HepG2 (cell line): ENCODE measurements around the gene CA9. TPM values are rescaled to one million over a fixed set of nuclear protein-coding genes. Genes with fewer than 3 reads are reported as not detected.

ENCODE experiments used
- ATAC-seq: fragments of 200-7000 bp; cut with Tn5 transposase; 3 replicates; pipeline ENCODE4 v1.9.1; 2020; ENCODE audit warnings: mild to moderate bottlenecking, moderate library complexity
- BruUV-seq: library from RNA; stranded (reverse); fragments of 400-500 nt; replicated peaks from 2 replicates; lab custom pipeline; 2021; lab: Mats Ljungman, UMichigan
- CTCF ChIA-PET: fragments of 300-600 bp; formaldehyde crosslinking; extraction: SDS; loops from one replicate; lab custom pipeline; 2021; ENCODE audit warnings: low total read pairs, inconsistent platforms, low intra/inter-chr PET ratio; lab: Yijun Ruan, JAX
- POLR2A ChIA-PET: fragments of 350-600 bp; sonication (Branson Sonifier 250); formaldehyde crosslinking; loops from one replicate; lab custom pipeline; 2020; ENCODE audit warnings: antibody characterized with exemption, inconsistent platforms; lab: Yijun Ruan, JAX
- DNase-seq: peaks from one replicate; pipeline ENCODE4 v3.0.0-alpha.2; 2015; ENCODE audit warnings: low spot score
- FAIRE-seq: peaks from 3 replicates; lab custom pipeline; 2011; peaks lifted over from hg19 to GRCh38; lab: Jason Lieb, UNC
- H2AFZ ChIP-seq: one replicate; pipeline ENCODE4 v1.6.1; 2011; ENCODE audit warnings: low read length, inconsistent platforms
- H3K27ac ChIP-seq: fragments of 300-600 bp; 3 replicates; pipeline ENCODE4 v1.8.0; 2011; ENCODE audit warnings: mixed run types, mild to moderate bottlenecking, mixed read lengths, low read length, inconsistent platforms; ENCODE audit not compliant: insufficient read depth; ENCODE audit errors: extremely low read length
- H3K27me3 ChIP-seq, 2 experiments: fragments of 200-600 bp in 1 of 2; 2 replicates in 1 of 2; 3 replicates in 1 of 2; pipeline versions ENCODE4 v1.6.0 to v1.8.0; 2011; ENCODE audit warnings: low read length in 2 of 2, mild to moderate bottlenecking in 2 of 2, moderate library complexity in 2 of 2, inconsistent platforms in 1 of 2; ENCODE audit not compliant: insufficient read depth in 2 of 2, control insufficient read depth in 1 of 2
- H3K36me3 ChIP-seq, 2 experiments: fragments of 200-600 bp in 1 of 2; replicated peaks in 1 of 2; 2 replicates in 1 of 2; 3 replicates in 1 of 2; pipeline versions ENCODE4 v1.5.1 to v1.8.0; 2011; ENCODE audit warnings: low read length in 2 of 2, inconsistent platforms in 1 of 2; ENCODE audit not compliant: insufficient read depth in 2 of 2, control insufficient read depth in 1 of 2
- H3K4me1 ChIP-seq: 2 replicates; pipeline ENCODE4 v1.5.1; 2012; ENCODE audit warnings: low read length, inconsistent platforms; ENCODE audit not compliant: insufficient read depth
- H3K4me2 ChIP-seq: 2 replicates; pipeline ENCODE4 v1.6.0; 2011; ENCODE audit warnings: low read depth, low read length, inconsistent platforms
- H3K4me3 ChIP-seq, 3 experiments: fragments of 200-600 bp in 1 of 3; sonication (generic), shearing (Covaris generic) in 1 of 3; replicated peaks in 1 of 3; 2 replicates each; pipeline ENCODE4 v1.5.1; 2011 to 2016; ENCODE audit warnings: low read length in 3 of 3, inconsistent platforms in 2 of 3, low read depth in 2 of 3, mild to moderate bottlenecking in 2 of 3, control low read depth in 1 of 3, mixed read lengths in 1 of 3; ENCODE audit not compliant: insufficient read depth in 1 of 3
- H3K79me2 ChIP-seq: one replicate; pipeline ENCODE4 v1.6.1; 2011; ENCODE audit warnings: low read length, inconsistent platforms; ENCODE audit not compliant: insufficient read depth
- H3K9ac ChIP-seq: 2 replicates; pipeline ENCODE4 v1.6.0; 2011; ENCODE audit warnings: mild to moderate bottlenecking, low read depth, low read length, inconsistent platforms; ENCODE audit not compliant: insufficient read depth
- H3K9me3 ChIP-seq: 2 replicates; pipeline ENCODE4 v1.5.1; 2012; ENCODE audit warnings: mild to moderate bottlenecking, low read length
- H4K20me1 ChIP-seq: 2 replicates; pipeline ENCODE4 v1.6.0; 2011; ENCODE audit warnings: inconsistent platforms, mild to moderate bottlenecking, low read length, moderate library complexity; ENCODE audit not compliant: insufficient read depth
- ARID2 ChIP-seq: sonication (generic); formaldehyde crosslinking; IDR thresholded peaks from 2 replicates; pipeline ENCODE4 v1.8.1; 2022; ENCODE audit warnings: mild to moderate bottlenecking, missing genetic modification reagents, borderline replicate concordance
- ATF1 ChIP-seq: IDR thresholded peaks from 2 replicates; pipeline ENCODE4 v1.6.1; 2016; ENCODE audit warnings: mild to moderate bottlenecking, control low read depth
- ATF3 ChIP-seq: sonication (generic); formaldehyde crosslinking; IDR thresholded peaks from 2 replicates; pipeline ENCODE4 v1.4.0; 2020; ENCODE audit warnings: missing genetic modification reagents
- CEBPG ChIP-seq: IDR thresholded peaks from 2 replicates; pipeline ENCODE4 v1.6.1; 2016
- IRF1 ChIP-seq: sonication (generic); formaldehyde crosslinking; IDR thresholded peaks from 2 replicates; pipeline ENCODE4 v1.4.0; 2020; ENCODE audit warnings: low read depth, mild to moderate bottlenecking, missing genetic modification reagents
- MAFK ChIP-seq, 2 experiments: IDR thresholded peaks in 1 of 2; conservative IDR thresholded peaks in 1 of 2; 2 replicates each; pipeline ENCODE4 v1.6.1; 2011; ENCODE audit warnings: improper control_type of control experiment in 2 of 2, low read length in 2 of 2
- MYPOP ChIP-seq: sonication (generic); formaldehyde crosslinking; IDR thresholded peaks from 2 replicates; pipeline ENCODE4 v1.8.1; 2023; ENCODE audit warnings: mild to moderate bottlenecking, moderate library complexity, missing genetic modification reagents
- NCOA2 ChIP-seq: sonication (generic); formaldehyde crosslinking; IDR thresholded peaks from 2 replicates; pipeline ENCODE4 v1.8.0; 2022; ENCODE audit warnings: inconsistent platforms
- TARDBP ChIP-seq: sonication (generic); formaldehyde crosslinking; IDR thresholded peaks from 2 replicates; pipeline ENCODE4 v1.8.0; 2022; ENCODE audit warnings: mild to moderate bottlenecking, missing genetic modification reagents
- ZNF382 ChIP-seq: sonication (generic); formaldehyde crosslinking; IDR thresholded peaks from 2 replicates; pipeline ENCODE4 v1.5.0; 2020; ENCODE audit warnings: missing genetic modification reagents, mild to moderate bottlenecking, borderline replicate concordance
- ZNF761 ChIP-seq: sonication (generic); formaldehyde crosslinking; conservative IDR thresholded peaks from 2 replicates; pipeline ENCODE4 v1.4.0; 2020; ENCODE audit warnings: mild to moderate bottlenecking, missing genetic modification reagents
- WGBS: methylation state at CpG from one replicate; pipeline ENCODE4 v1.1.6; 2017; ENCODE audit warnings: low lambda C conversion rate; 5-methylcytosine and 5-hydroxymethylcytosine counted together
- in situ Hi-C: cut with HindIII; loops from 2 replicates; pipeline ENCODE4 v1.10.0; 2017; ENCODE audit warnings: low pct_unique_long_range_greater_than_20kb; ENCODE audit not compliant: extremely low pct_ligation_motif_present
- intact Hi-C: fragments of 100-400 bp; cut with micrococcal nuclease; formaldehyde crosslinking; loops from one replicate; pipeline ENCODE4 v1.10.0; 2022; ENCODE audit not compliant: unreplicated experiment
- polyA plus RNA-seq, 8 experiments: library from polyadenylated mRNA; depleted of rRNA in 3 of 8; stranded (reverse) in 7 of 8; unstranded in 1 of 8; fragments of >200 nt; fragmentation: Illumina TruSeq in 4 of 8; extraction: Trizol in 4 of 8; gene quantifications; 2 replicates each; pipeline versions ENCODE4 v1.2.1 to v1.2.3, GENCODE V29; 2011 to 2016; ENCODE audit warnings: low read depth in 4 of 8, missing spikeins in 1 of 8, mixed read lengths in 1 of 8; ENCODE audit not compliant: insufficient read depth in 1 of 8
- total RNA-seq, 5 experiments: library from RNA; depleted of rRNA; stranded (reverse); fragments of >200 nt; fragmentation: Illumina TruSeq; extraction: Trizol; gene quantifications; 2 replicates each; pipeline ENCODE4 v1.2.3, GENCODE V29; 2016; ENCODE audit warnings: low read depth in 1 of 5
- TF ChIP-seq, protein P1 (sequence below): IDR thresholded peaks from 2 replicates; pipeline ENCODE4 v1.6.1; 2012; ENCODE audit warnings: inconsistent platforms
- TF ChIP-seq, protein P2 (sequence below): sonication (generic); formaldehyde crosslinking; IDR thresholded peaks from 2 replicates; pipeline ENCODE4 v1.5.0; 2020; ENCODE audit warnings: missing genetic modification reagents
- TF ChIP-seq, protein P3 (sequence below): sonication (generic); formaldehyde crosslinking; IDR thresholded peaks from 2 replicates; pipeline ENCODE4 v1.5.0; 2020; ENCODE audit warnings: missing genetic modification reagents, mild to moderate bottlenecking, borderline replicate concordance
- TF ChIP-seq, protein P4 (sequence below): sonication (generic); formaldehyde crosslinking; IDR thresholded peaks from 2 replicates; pipeline ENCODE4 v1.4.0; 2020; ENCODE audit warnings: missing genetic modification reagents, borderline replicate concordance

CA9 gene
- total and polyA plus RNA-seq, 2 of the 13 experiments (the other 11 are each of a cell fraction or from before 2014, with no cell fraction given) = 0.13 to 152 TPM

GRCh38 chr9:35650341-35651158, 23.2 kb upstream of the CA9 start, which contains the start of gene SIT1:
Gene SIT1, minus strand, starts transcription at chr9:35650931. Its CDS starts 78 bp downstream, at chr9:35650853.
- BruUV-seq = no TSS peak
- in situ Hi-C loops (loop anchor here (10.0 kb wide), 1 partner anchor 536 kb away; the partner anchor contains the start of gene ATOSB), intact Hi-C loops (no loop called here)
- peaks cover 76% of the 10 kb centered on the region for H3K4me1 ChIP-seq
- H3K9me3 ChIP-seq = no peaks in the 10 kb centered on the region
- H3K4me3 ChIP-seq = peak within 1 kb of the TSS; percentile 15 to 63 (median 54); a peak in 5 of 6 replicates
- H3K9ac ChIP-seq = peak within 1 kb of the TSS; percentile 17; the same call in 1 of the 2 replicates
- WGBS = 30% methylated on average over 16 of the region's 22 CpGs
- H3K36me3 ChIP-seq = no peaks in the 10 kb centered on the region
- H4K20me1 ChIP-seq = no peaks in the 10 kb centered on the region
- no peak within 1 kb of the TSS for H3K27ac ChIP-seq
- peaks cover 2 to 22% of the 10 kb centered on the region in 2 experiments; a peak in 3 of 5 replicates for H3K27me3 ChIP-seq
- H3K79me2 ChIP-seq = no peaks in the 10 kb centered on the region
- no peak within 1 kb of the TSS for H2AFZ ChIP-seq
- POLR2A ChIA-PET = interaction anchor here (1.0 to 1.6 kb wide), 2 partner anchors 14 to 41 kb away, joined by 5 to 6 read pairs; partner anchors contain the start of gene ARHGEF39
- CTCF ChIA-PET = no interaction called here
- DNase-seq (no peak), FAIRE-seq (no peak), ATAC-seq (0 out of 3 replicates have a peak, but pooled peaks have one; percentile 7)
- peak within 1 kb of the TSS; percentile 80 for H3K4me2 ChIP-seq
- TF ChIP-seq, protein P1, sequence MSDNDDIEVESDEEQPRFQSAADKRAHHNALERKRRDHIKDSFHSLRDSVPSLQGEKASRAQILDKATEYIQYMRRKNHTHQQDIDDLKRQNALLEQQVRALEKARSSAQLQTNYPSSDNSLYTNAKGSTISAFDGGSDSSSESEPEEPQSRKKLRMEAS = peak; percentile 75
- TF ChIP-seq MAFK (conservative IDR thresholded peaks at IDR 0.05 in 1 of 2, IDR thresholded peaks at IDR 0.05 in 1 of 2; ENCODE audit: low read length in 2 of 2) (no peak), ARID2 (no peak), ATF3 (CRISPR knock-in tag) (no peak), MYPOP (CRISPR knock-in tag) (no peak), NCOA2 (CRISPR knock-in tag) (no peak), CEBPG (CRISPR knock-in tag) (no peak), ZNF382 (CRISPR knock-in tag) (no peak), IRF1 (CRISPR knock-in tag) (no peak), ATF1 (no peak), TARDBP (no peak), ZNF761 (CRISPR knock-in tag) (no peak)
- TF ChIP-seq, protein P2, sequence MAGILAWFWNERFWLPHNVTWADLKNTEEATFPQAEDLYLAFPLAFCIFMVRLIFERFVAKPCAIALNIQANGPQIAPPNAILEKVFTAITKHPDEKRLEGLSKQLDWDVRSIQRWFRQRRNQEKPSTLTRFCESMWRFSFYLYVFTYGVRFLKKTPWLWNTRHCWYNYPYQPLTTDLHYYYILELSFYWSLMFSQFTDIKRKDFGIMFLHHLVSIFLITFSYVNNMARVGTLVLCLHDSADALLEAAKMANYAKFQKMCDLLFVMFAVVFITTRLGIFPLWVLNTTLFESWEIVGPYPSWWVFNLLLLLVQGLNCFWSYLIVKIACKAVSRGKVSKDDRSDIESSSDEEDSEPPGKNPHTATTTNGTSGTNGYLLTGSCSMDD (CRISPR knock-in tag) = no peak
- TF ChIP-seq, protein P3, sequence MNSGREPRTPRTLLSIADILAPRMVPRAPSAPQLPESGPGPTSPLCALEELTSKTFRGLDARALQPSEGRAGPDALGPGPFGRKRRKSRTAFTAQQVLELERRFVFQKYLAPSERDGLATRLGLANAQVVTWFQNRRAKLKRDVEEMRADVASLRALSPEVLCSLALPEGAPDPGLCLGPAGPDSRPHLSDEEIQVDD (CRISPR knock-in tag) = no peak
- TF ChIP-seq, protein P4, sequence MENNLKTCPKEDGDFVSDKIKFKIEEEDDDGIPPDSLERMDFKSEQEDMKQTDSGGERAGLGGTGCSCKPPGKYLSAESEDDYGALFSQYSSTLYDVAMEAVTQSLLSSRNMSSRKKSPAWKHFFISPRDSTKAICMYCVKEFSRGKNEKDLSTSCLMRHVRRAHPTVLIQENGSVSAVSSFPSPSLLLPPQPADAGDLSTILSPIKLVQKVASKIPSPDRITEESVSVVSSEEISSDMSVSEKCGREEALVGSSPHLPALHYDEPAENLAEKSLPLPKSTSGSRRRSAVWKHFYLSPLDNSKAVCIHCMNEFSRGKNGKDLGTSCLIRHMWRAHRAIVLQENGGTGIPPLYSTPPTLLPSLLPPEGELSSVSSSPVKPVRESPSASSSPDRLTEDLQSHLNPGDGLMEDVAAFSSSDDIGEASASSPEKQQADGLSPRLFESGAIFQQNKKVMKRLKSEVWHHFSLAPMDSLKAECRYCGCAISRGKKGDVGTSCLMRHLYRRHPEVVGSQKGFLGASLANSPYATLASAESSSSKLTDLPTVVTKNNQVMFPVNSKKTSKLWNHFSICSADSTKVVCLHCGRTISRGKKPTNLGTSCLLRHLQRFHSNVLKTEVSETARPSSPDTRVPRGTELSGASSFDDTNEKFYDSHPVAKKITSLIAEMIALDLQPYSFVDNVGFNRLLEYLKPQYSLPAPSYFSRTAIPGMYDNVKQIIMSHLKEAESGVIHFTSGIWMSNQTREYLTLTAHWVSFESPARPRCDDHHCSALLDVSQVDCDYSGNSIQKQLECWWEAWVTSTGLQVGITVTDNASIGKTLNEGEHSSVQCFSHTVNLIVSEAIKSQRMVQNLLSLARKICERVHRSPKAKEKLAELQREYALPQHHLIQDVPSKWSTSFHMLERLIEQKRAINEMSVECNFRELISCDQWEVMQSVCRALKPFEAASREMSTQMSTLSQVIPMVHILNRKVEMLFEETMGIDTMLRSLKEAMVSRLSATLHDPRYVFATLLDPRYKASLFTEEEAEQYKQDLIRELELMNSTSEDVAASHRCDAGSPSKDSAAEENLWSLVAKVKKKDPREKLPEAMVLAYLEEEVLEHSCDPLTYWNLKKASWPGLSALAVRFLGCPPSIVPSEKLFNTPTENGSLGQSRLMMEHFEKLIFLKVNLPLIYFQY (CRISPR knock-in tag) = no peak
